DMS 273 (cell line): ENCODE data around the gene PHB1.

ENCODE experiments used
- DNase-seq: peaks from one replicate; lab custom pipeline; 2025; ENCODE audit not compliant: unreplicated experiment; lab: John Stamatoyannopoulos, UW

PHB1 gene

GRCh38 chr17:49357516-49357915 lies 57.2 kb downstream of the PHB1 start:
- no peak for DNase-seq

DNA sequence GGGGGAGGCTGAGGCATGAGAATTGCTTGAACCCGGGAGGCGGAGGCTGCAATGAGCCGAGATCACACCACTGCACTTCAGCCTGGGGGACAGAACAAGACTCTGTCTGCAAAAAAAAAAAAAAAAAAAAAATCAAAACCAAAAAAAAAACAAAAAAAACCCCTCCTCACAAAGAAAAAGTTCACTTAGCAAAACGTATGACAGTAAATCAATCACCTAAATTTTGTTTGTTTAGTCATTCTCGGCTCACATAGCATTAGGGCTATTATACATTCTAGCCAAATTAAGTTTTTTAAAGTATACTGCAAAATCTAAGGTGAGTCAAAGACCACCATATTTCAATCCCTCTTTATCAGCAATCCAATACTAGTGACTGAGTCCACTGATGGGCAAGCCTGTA lies 58.4 kb downstream of the PHB1 start:
- DNase-seq = no peak
